GM19239 (cell line): ENCODE measurements around the gene RRP36.
"Not testable (repeated sequence)": the region's sequence is repeated elsewhere in the genome, so short reads cannot be mapped to it uniquely, and the experiment has no call there.

Source experiments
- DNase-seq: peaks from one replicate; pipeline ENCODE4 v3.0.0; 2011; ENCODE audit warnings: low spot score; ENCODE audit not compliant: insufficient read length
- FAIRE-seq: peaks from 2 replicates; lab custom pipeline; 2011; peaks lifted over from hg19 to GRCh38; lab: Jason Lieb, UNC

RRP36 gene

GRCh38 chr6:43021270-43022047, at the start of gene RRP36:
Gene RRP36, plus strand, starts transcription at chr6:43021623. Its CDS starts 32 bp downstream, at chr6:43021655.
- DNase-seq = peak; percentile 82
- FAIRE-seq = peak; percentile 49

- no peak for DNase-seq
- FAIRE-seq = no peak
These were observed 49.6 kb upstream of the RRP36 start for GRCh38 chr6:42971746-42972327.

GRCh38 chr6:42973926-42974325, 47.5 kb upstream of the RRP36 start:
- FAIRE-seq (no peak), DNase-seq (no peak)

GRCh38 chr6:42974919-42975505, 46.4 kb upstream of the RRP36 start:
- FAIRE-seq (no peak), DNase-seq (no peak)

GRCh38 chr6:42978487-42978838, 43.0 kb upstream of the RRP36 start:
- DNase-seq = no peak

GRCh38 chr6:42978839-42979522, 42.4 kb upstream of the RRP36 start, which contains the start of gene PEX6:
Gene PEX6, minus strand, starts transcription at chr6:42979181. Its CDS starts 31 bp downstream, at chr6:42979150.
- FAIRE-seq = peak; percentile 94
- peak; percentile 96 for DNase-seq

More at GRCh38 chr6:42978487-42978838, 43.0 kb upstream of the RRP36 start:
- FAIRE-seq = no peak

- no peak for FAIRE-seq
- DNase-seq = no peak
These were observed 41.8 kb upstream of the RRP36 start for GRCh38 chr6:42979523-42980177.

- DNase-seq (no peak), FAIRE-seq (no peak)
These were observed 39.6 kb upstream of the RRP36 start for GRCh38 chr6:42981836-42982235.

- FAIRE-seq (peak; percentile 89), DNase-seq (peak; percentile 92)
These were observed 37.2 kb upstream of the RRP36 start, which contains the start of gene PPP2R5D for GRCh38 chr6:42984001-42984923. Gene PPP2R5D, plus strand, starts transcription at chr6:42984570. Its CDS starts 108 bp downstream, at chr6:42984678.

GRCh38 chr6:42984924-42985475, 36.4 kb upstream of the RRP36 start:
- FAIRE-seq = no peak
- no peak for DNase-seq

- DNase-seq (no peak), FAIRE-seq (no peak)
These were observed 33.6 kb upstream of the RRP36 start for GRCh38 chr6:42987533-42988451.

- FAIRE-seq = no peak
These were observed 32.9 kb upstream of the RRP36 start for GRCh38 chr6:42988486-42989020.

GRCh38 chr6:42989923-42990322, 31.5 kb upstream of the RRP36 start:
- DNase-seq = no peak
- no peak for FAIRE-seq

More at GRCh38 chr6:42988486-42989020, 32.9 kb upstream of the RRP36 start:
- no peak for DNase-seq

- DNase-seq (no peak), FAIRE-seq (no peak)
These were observed 28.0 kb upstream of the RRP36 start for GRCh38 chr6:42993445-42993844.

- FAIRE-seq (no peak), DNase-seq (no peak)
These were observed 24.9 kb upstream of the RRP36 start for GRCh38 chr6:42996513-42996912.

GRCh38 chr6:42998205-42998604, 23.2 kb upstream of the RRP36 start:
- DNase-seq, FAIRE-seq: not testable (repeated sequence)

- no peak for DNase-seq
- FAIRE-seq = no peak
These were observed 19.6 kb upstream of the RRP36 start for GRCh38 chr6:43001843-43002242.
